GM12878 (cell line): Measurements from ENCODE around the gene CDCA3. TPM values are rescaled to one million over a fixed set of nuclear protein-coding genes. Genes with fewer than 3 reads are reported as not detected.

ENCODE experiments used
- FOS ChIP-seq: IDR thresholded peaks from 3 replicates; pipeline ENCODE4 v1.6.1; 2011; ENCODE audit warnings: borderline replicate concordance; ENCODE audit not compliant: insufficient read length; ENCODE audit errors: extremely low read depth
- IKZF2 ChIP-seq, 2 experiments: fragments of 450-650 bp; IDR thresholded peaks; 2 replicates each; pipeline ENCODE4 v1.6.1; 2017; ENCODE audit warnings: mild to moderate bottlenecking in 2 of 2, moderate library complexity in 2 of 2
- RAD21 ChIP-seq: IDR thresholded peaks from 2 replicates; pipeline ENCODE4 v1.6.1; 2011; ENCODE audit warnings: mild to moderate bottlenecking, low read depth, low read length, moderate library complexity; ENCODE audit not compliant: insufficient read depth
- SMARCA5 ChIP-seq: fragments of 450-650 bp; IDR thresholded peaks from 2 replicates; pipeline ENCODE4 v1.6.1; 2017; ENCODE audit warnings: mild to moderate bottlenecking
- polyA plus RNA-seq, 11 experiments: library from polyadenylated mRNA; depleted of rRNA in 4 of 11; unstranded in 6 of 11; stranded (reverse) in 5 of 11; fragments of >200 nt; fragmentation: Nextera tagmentation in 4 of 11; fragmentation: Illumina TruSeq in 1 of 11; extraction: Ambion mirVana in 4 of 11; extraction: Trizol in 1 of 11; gene quantifications; 1 replicate in 1 of 11; 2 replicates in 10 of 11; pipeline versions ENCODE4 v1.2.1 to v1.2.3, GENCODE V29; 2011 to 2016; ENCODE audit warnings: inconsistent platforms in 2 of 11, missing spikeins in 2 of 11, low read depth in 1 of 11
- total RNA-seq, 4 experiments: library from RNA; depleted of rRNA in 3 of 4; stranded (reverse); fragments of >200 nt in 3 of 4; fragmentation: Illumina TruSeq in 1 of 4; extraction: Trizol in 1 of 4; gene quantifications; 2 replicates each; pipeline versions ENCODE4 v1.2.1 to v1.2.3, GENCODE V29; 2013 to 2021
- TF ChIP-seq, protein P1 (sequence below): IDR thresholded peaks from 2 replicates; pipeline ENCODE4 v1.6.1; 2011; ENCODE audit warnings: low read depth, mild to moderate bottlenecking, low read length, moderate library complexity, borderline replicate concordance; ENCODE audit errors: extremely low read depth
- TF ChIP-seq, protein P2 (sequence below): IDR thresholded peaks from 2 replicates; pipeline ENCODE4 v1.6.1; 2012; ENCODE audit warnings: improper control_type of control experiment, low read depth, low read length; ENCODE audit not compliant: insufficient replicate concordance

The CDCA3 gene
- total and polyA plus RNA-seq, 10 of the 15 experiments (the other 5 are each of a cell fraction or from before 2014, with no cell fraction given) = 34.5 to 148 (median 97.4) TPM

DNA sequence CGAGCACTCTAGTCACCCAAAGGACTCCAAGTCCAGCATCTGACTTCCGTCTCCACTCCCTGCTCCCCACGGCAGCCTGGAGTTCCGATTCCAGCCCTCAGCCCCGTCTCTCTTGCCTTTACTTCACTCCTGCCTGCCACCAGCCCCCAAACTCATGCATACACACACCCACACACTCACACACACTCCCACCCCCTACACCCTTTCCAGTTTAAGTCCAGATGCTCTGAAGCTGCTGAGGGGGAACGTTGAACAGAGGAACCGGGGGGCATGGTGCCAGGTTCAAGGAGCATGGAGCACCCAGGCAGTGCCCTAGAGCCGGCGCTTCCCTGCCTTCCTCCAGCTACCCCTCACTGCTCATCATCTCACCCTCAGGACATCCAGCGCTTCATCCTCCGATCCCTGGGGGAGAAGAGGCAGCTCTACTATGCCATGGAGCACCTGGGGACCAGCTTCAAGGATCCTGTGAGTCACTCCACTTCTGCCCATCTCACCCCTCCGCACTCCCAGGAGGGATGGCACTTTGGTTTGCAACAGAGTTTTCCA, 19.6 kb downstream of the CDCA3 start (continued):
- TF ChIP-seq, protein P1, sequence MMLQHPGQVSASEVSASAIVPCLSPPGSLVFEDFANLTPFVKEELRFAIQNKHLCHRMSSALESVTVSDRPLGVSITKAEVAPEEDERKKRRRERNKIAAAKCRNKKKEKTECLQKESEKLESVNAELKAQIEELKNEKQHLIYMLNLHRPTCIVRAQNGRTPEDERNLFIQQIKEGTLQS = no peak
- TF ChIP-seq SMARCA5 (no peak), RAD21 (no peak), FOS (no peak), IKZF2 (IDR thresholded peaks at IDR 0.05) (no peak)
- TF ChIP-seq, protein P2, sequence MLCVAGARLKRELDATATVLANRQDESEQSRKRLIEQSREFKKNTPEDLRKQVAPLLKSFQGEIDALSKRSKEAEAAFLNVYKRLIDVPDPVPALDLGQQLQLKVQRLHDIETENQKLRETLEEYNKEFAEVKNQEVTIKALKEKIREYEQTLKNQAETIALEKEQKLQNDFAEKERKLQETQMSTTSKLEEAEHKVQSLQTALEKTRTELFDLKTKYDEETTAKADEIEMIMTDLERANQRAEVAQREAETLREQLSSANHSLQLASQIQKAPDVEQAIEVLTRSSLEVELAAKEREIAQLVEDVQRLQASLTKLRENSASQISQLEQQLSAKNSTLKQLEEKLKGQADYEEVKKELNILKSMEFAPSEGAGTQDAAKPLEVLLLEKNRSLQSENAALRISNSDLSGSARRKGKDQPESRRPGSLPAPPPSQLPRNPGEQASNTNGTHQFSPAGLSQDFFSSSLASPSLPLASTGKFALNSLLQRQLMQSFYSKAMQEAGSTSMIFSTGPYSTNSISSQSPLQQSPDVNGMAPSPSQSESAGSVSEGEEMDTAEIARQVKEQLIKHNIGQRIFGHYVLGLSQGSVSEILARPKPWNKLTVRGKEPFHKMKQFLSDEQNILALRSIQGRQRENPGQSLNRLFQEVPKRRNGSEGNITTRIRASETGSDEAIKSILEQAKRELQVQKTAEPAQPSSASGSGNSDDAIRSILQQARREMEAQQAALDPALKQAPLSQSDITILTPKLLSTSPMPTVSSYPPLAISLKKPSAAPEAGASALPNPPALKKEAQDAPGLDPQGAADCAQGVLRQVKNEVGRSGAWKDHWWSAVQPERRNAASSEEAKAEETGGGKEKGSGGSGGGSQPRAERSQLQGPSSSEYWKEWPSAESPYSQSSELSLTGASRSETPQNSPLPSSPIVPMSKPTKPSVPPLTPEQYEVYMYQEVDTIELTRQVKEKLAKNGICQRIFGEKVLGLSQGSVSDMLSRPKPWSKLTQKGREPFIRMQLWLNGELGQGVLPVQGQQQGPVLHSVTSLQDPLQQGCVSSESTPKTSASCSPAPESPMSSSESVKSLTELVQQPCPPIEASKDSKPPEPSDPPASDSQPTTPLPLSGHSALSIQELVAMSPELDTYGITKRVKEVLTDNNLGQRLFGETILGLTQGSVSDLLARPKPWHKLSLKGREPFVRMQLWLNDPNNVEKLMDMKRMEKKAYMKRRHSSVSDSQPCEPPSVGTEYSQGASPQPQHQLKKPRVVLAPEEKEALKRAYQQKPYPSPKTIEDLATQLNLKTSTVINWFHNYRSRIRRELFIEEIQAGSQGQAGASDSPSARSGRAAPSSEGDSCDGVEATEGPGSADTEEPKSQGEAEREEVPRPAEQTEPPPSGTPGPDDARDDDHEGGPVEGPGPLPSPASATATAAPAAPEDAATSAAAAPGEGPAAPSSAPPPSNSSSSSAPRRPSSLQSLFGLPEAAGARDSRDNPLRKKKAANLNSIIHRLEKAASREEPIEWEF = no peak
